SK-N-MC (cell line): ENCODE data around the gene UBE2F.

ENCODE experiments used
- EZH2 ChIP-seq: fragments of 200-600 bp; sonication (generic); IDR thresholded peaks from one replicate; pipeline ENCODE4 v1.6.1; 2017; ENCODE audit warnings: antibody characterized with exemption
- FOXP2 ChIP-seq: optimal IDR thresholded peaks from 2 replicates; pipeline ENCODE3; 2011; ENCODE audit warnings: mild to moderate bottlenecking, moderate library complexity; ENCODE audit not compliant: insufficient read depth; ENCODE audit errors: extremely low read length, control extremely low read depth
- POLR2AphosphoS5 ChIP-seq: IDR thresholded peaks from 2 replicates; pipeline ENCODE4 v1.6.1; 2012; ENCODE audit warnings: mild to moderate bottlenecking, low read depth, low read length, borderline replicate concordance

DNA sequence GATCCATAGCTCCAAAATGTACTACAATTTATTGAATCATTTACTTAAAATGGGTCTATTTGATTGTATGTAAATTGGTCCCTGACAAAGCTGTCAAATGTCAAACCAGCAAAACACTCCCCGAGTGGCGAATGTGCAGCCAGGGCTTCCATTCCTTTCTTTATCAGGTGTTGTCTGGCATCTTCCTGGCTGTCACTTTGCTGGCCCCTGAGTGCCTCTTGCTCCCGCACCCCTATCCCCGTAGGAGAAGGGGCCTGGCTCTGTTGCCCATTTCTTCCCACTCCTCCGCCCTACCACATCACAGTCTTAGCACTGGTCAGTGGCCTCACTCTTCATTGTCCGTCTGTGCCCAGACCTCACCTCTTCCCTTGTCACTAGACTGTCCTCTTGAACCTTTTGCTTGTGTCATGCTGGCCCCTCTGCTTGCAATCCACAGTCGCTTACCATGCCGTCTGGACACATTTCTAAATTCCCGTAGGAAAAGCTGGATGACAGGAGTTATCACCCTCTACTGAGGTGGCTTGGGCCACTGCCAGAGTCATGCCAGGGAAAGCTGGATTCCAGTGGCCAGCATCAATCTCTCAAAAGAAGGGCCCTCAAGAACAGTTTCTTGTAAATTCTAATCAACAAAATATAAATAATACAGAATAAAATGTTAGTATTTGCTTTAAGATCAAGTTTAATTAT, 15.4 kb downstream of the UBE2F start:
- TF ChIP-seq POLR2AphosphoS5 (no peak), EZH2 (no peak), FOXP2 (no peak)
